HepG2 (cell line): ENCODE results near the gene CDK6. TPM values are rescaled to one million over a fixed set of nuclear protein-coding genes. Genes with fewer than 3 reads are reported as not detected.

Experiments
- AFF4 ChIP-seq: sonication (generic); formaldehyde crosslinking; IDR thresholded peaks from 2 replicates; pipeline ENCODE4 v1.4.0; 2020; ENCODE audit warnings: missing genetic modification reagents
- BCL6 ChIP-seq: IDR thresholded peaks from 2 replicates; pipeline ENCODE4 v1.6.1; 2016; ENCODE audit warnings: missing genetic modification reagents, missing compliant biosample characterization
- HNRNPH1 ChIP-seq: fragments of 200-400 bp; formaldehyde crosslinking; optimal IDR thresholded peaks from 2 replicates; pipeline ENCODE3; 2017; ENCODE audit warnings: mild to moderate bottlenecking, low read depth, low read length
- HNRNPLL ChIP-seq: fragments of 200-400 bp; formaldehyde crosslinking; IDR thresholded peaks from 2 replicates; pipeline ENCODE4 v1.6.1; 2017; ENCODE audit warnings: mild to moderate bottlenecking, low read depth, low read length; ENCODE audit not compliant: poor library complexity, severe bottlenecking
- KLF12 ChIP-seq: sonication (generic); formaldehyde crosslinking; IDR thresholded peaks from 2 replicates; pipeline ENCODE4 v1.4.0; 2020; ENCODE audit warnings: missing genetic modification reagents, borderline replicate concordance
- KMT2A ChIP-seq: sonication (generic); formaldehyde crosslinking; IDR thresholded peaks from 2 replicates; pipeline ENCODE4 v1.4.0; 2020; ENCODE audit warnings: missing genetic modification reagents
- MAX ChIP-seq: IDR thresholded peaks from 2 replicates; pipeline ENCODE4 v1.6.1; 2012; ENCODE audit warnings: inconsistent platforms
- NR0B2 ChIP-seq: sonication (generic); formaldehyde crosslinking; IDR thresholded peaks from 2 replicates; pipeline ENCODE4 v1.4.0; 2020; ENCODE audit warnings: mild to moderate bottlenecking, missing genetic modification reagents
- NRL ChIP-seq: sonication (generic); formaldehyde crosslinking; IDR thresholded peaks from 2 replicates; pipeline ENCODE4 v1.5.0; 2020; ENCODE audit warnings: missing genetic modification reagents, mild to moderate bottlenecking, moderate library complexity, borderline replicate concordance
- POGK ChIP-seq: sonication (generic); formaldehyde crosslinking; conservative IDR thresholded peaks from 2 replicates; pipeline ENCODE4 v1.8.0; 2022; ENCODE audit warnings: mild to moderate bottlenecking, moderate library complexity, missing genetic modification reagents
- REST ChIP-seq, 2 experiments: IDR thresholded peaks; 2 replicates each; pipeline ENCODE4 v1.6.1; 2011 to 2012; ENCODE audit warnings: low read length in 2 of 2, borderline replicate concordance in 1 of 2, low read depth in 1 of 2, mild to moderate bottlenecking in 1 of 2, moderate library complexity in 1 of 2
- TCF7 ChIP-seq: sonication (generic); IDR thresholded peaks from 2 replicates; pipeline ENCODE4 v1.6.1; 2016; ENCODE audit warnings: antibody characterized with exemption, low read depth
- TERF1 ChIP-seq: sonication (generic); formaldehyde crosslinking; IDR thresholded peaks from 2 replicates; pipeline ENCODE4 v1.8.0; 2022; ENCODE audit warnings: mild to moderate bottlenecking, missing genetic modification reagents, moderate library complexity
- YY1 ChIP-seq: IDR thresholded peaks from 2 replicates; pipeline ENCODE4 v1.6.1; 2011; ENCODE audit warnings: low read length, low read depth, moderate library complexity, mild to moderate bottlenecking; ENCODE audit not compliant: insufficient read depth, insufficient replicate concordance
- ZKSCAN1 ChIP-seq: fragments of 150-350 bp; IDR thresholded peaks from 2 replicates; pipeline ENCODE4 v1.6.1; 2014; ENCODE audit warnings: low read length
- ZNF138 ChIP-seq: sonication (generic); formaldehyde crosslinking; IDR thresholded peaks from 2 replicates; pipeline ENCODE4 v1.5.0; 2020; ENCODE audit warnings: mild to moderate bottlenecking, low read depth, missing genetic modification reagents
- ZNF564 ChIP-seq: sonication (generic); formaldehyde crosslinking; IDR thresholded peaks from 2 replicates; pipeline ENCODE4 v1.8.1; 2023; ENCODE audit warnings: mild to moderate bottlenecking, missing genetic modification reagents
- ZNF605 ChIP-seq: sonication (generic); formaldehyde crosslinking; IDR thresholded peaks from 2 replicates; pipeline ENCODE4 v1.8.0; 2022; ENCODE audit warnings: mild to moderate bottlenecking, missing genetic modification reagents
- polyA plus RNA-seq, 8 experiments: library from polyadenylated mRNA; depleted of rRNA in 3 of 8; stranded (reverse) in 7 of 8; unstranded in 1 of 8; fragments of >200 nt; fragmentation: Illumina TruSeq in 4 of 8; extraction: Trizol in 4 of 8; gene quantifications; 2 replicates each; pipeline versions ENCODE4 v1.2.1 to v1.2.3, GENCODE V29; 2011 to 2016; ENCODE audit warnings: low read depth in 4 of 8, missing spikeins in 1 of 8, mixed read lengths in 1 of 8; ENCODE audit not compliant: insufficient read depth in 1 of 8
- total RNA-seq, 5 experiments: library from RNA; depleted of rRNA; stranded (reverse); fragments of >200 nt; fragmentation: Illumina TruSeq; extraction: Trizol; gene quantifications; 2 replicates each; pipeline ENCODE4 v1.2.3, GENCODE V29; 2016; ENCODE audit warnings: low read depth in 1 of 5

The CDK6 gene
- total and polyA plus RNA-seq, 2 of the 13 experiments (the other 11 are each of a cell fraction or from before 2014, with no cell fraction given), result 34.6 to 90.8 TPM

- TF ChIP-seq POGK (CRISPR knock-in tag), result 0 out of 2 replicates have a peak, but pooled peaks have one; percentile 18
- TF ChIP-seq ZNF138, result no peak
- TF ChIP-seq YY1, result peak; percentile 47
- TF ChIP-seq KMT2A (CRISPR knock-in tag), result peak; percentile 63
- peak; percentile 24 for TF ChIP-seq HNRNPLL
- 0 out of 2 replicates have a peak, but pooled peaks have one; percentile 28 for TF ChIP-seq ZNF564 (CRISPR knock-in tag)
- no peak for TF ChIP-seq KLF12 (CRISPR knock-in tag)
- TF ChIP-seq TCF7, result no peak
- TF ChIP-seq REST (IDR thresholded peaks at IDR 0.05; ENCODE audit: borderline replicate concordance in 1 of 2, low read depth in 1 of 2, low read length in 2 of 2), result no peak
- TF ChIP-seq BCL6 (CRISPR knock-in tag), result no peak
- no peak for TF ChIP-seq HNRNPH1
- TF ChIP-seq NRL (CRISPR knock-in tag), result no peak
- 0 out of 2 replicates have a peak, but pooled peaks have one; percentile 14 for TF ChIP-seq ZKSCAN1
- TF ChIP-seq NR0B2, result peak; percentile 72; the same call in 1 of the 2 replicates
- TF ChIP-seq AFF4, result no peak
- no peak for TF ChIP-seq ZNF605 (CRISPR knock-in tag)
- peak; percentile 90 for TF ChIP-seq MAX
- no peak for TF ChIP-seq TERF1 (CRISPR knock-in tag)
Observed at GRCh38 chr7:92836489-92836999, at the start of gene CDK6 (continued).
